NCI-H1417 (cell line): Measurements from ENCODE around the gene CDC42EP2.
A peak's percentile ranks its signal among the peaks of the same experiment; 100 is the strongest.

Experiments
- DNase-seq, 3 experiments: peaks; one replicate each; lab custom pipeline; 2025; lab: John Stamatoyannopoulos, UW

Gene CDC42EP2

DNA sequence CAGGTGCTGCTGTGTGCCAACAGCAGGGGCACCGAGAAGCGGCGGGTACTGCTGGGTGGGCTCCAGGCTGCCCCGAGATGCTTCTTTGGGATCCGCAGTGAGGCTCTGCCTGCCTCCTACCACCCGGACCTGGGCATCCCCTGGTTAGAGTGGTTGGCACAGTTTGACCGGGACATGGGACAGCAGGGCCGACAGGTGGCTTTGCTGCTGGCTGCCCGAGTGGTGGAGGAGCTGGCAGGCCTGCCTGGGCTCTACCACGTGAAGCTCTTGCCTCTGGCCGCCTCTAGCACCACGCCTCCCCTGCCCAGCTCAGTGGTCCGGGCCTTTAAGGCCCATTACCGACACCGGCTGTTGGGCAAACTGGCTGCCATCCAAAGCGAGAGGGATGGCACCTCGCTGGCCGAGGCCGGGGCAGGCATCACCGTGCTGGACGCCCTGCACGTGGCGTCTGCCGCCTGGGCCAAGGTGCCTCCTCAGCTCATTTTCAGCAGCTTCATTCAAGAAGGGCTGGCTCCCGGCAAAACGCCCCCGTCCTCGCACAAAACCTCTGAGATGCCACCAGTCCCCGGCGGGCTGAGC, 41.8 kb downstream of the CDC42EP2 start:
- peak in 2 of 3 experiments; percentile 28 to 50 for DNase-seq

DNA sequence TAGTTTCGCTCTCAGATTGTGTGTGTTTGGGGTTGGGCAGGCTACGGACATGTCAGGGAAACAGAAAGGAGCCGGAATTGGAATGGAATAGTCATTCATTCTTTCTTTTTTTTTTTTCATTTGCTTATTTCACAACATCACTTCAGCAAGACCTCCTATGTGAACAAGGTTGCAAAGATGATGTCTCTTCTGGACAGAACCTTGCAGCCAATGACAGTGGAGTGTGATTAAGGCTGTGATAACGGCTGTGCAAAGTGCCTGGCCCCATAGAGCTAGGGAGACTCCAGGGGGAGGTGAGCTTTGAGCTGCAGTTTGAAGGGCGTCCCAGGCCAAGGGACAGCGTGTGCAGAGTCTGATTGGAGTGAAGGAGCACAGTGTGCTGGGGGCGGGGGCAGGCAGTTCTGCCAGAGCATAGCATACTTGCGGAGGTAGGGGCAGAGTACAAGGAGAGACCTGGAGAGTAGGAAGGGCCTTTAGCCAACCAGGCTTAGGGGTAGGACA, 43.2 kb downstream of the CDC42EP2 start:
- no peak for DNase-seq

DNA sequence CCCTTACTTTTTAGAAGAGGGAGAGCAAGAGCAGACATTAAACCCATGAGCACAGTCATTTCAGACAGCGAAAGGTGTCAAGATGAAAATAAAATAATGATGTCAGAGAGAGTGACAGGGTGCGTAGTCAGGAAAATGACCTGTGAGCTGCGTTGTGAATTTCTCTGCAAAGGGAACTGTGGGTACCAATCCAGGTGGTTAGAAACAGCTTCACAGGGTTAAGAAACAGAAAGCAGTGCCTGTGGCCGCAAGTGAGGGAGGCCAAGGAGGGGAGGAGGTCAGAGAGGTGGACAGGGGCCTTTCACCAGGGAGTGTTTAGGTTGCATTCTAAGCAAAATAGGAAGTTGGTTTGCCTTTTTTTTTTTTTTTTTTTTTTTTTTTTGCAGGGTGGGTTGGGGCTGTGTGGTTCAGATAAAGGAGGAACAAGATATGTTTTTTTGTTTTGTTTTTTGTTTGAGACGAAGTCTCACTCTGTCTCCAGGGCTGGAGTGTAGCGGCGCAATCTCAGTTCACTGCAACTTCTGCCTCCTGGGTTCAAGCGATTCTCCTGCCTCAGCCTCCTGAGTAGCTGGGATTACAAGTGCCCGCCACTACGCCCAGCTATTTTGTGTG, 47.8 kb downstream of the CDC42EP2 start:
- no peak for DNase-seq

GRCh38 chr11:65362966-65363365, 48.3 kb downstream of the CDC42EP2 start:
- no peak for DNase-seq

GRCh38 chr11:65363770-65364169, 49.1 kb downstream of the CDC42EP2 start:
- peak in 1 of 3 experiments; percentile 23 for DNase-seq

GRCh38 chr11:65366340-65366773, 51.7 kb downstream of the CDC42EP2 start:
- DNase-seq = peak; percentile 44 to 87 (median 61)

DNA sequence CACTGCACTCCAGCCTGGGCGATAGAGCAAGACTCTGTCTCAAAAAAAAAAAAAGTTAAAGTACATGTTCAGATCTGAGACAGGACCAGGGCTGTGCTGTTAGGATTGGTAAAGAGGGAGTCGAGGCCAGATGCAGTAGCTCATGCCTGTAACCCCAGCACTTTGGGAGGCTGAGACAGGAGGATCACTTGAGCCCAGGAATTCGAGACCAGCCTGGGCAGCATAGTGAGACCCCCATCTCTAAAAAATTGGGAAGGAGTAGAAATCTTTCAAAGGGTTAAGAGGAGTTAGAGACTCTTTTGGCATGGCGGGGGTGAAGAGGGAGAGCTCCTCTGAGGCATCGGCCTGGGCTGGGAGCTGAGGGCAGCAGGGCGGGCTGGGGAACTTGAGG, 56.0 kb downstream of the CDC42EP2 start:
- DNase-seq = no peak
